ENCODE results near the gene IGFBP4.

Gene IGFBP4

GRCh38 chr17:40501499-40501911, 58.3 kb downstream of the IGFBP4 start, which contains the start of gene TNS4:
Gene TNS4 (minus strand): TSS chr17:40501623. CDS start chr17:40496425, 5,198 bp downstream.
- H3K4me3 ChIP-seq (ENCODE audit: low read depth, low read length): no peak within 1 kb of the TSS
- DNase-seq (ENCODE audit: low read depth): no peak

GRCh38 chr17:40502716-40503115, 59.5 kb downstream of the IGFBP4 start:
- no peak for DNase-seq (ENCODE audit: low read depth)

GRCh38 chr17:40503154-40503553, 59.9 kb downstream of the IGFBP4 start:
- H3K4me3 ChIP-seq (ENCODE audit: low read depth, low read length): no peak overlapping the region
- DNase-seq (ENCODE audit: low read depth): no peak

More at GRCh38 chr17:40502716-40503115, 59.5 kb downstream of the IGFBP4 start:
- H3K4me3 ChIP-seq (ENCODE audit: low read depth, low read length): no peak overlapping the region

- no peak overlapping the region for H3K4me3 ChIP-seq (ENCODE audit: low read depth, low read length)
- no peak for DNase-seq (ENCODE audit: low read depth)
These were observed 63.5 kb downstream of the IGFBP4 start for GRCh38 chr17:40506786-40507185.

Data from skeletal muscle cell (primary cell).